HTERT RPE-1 (cell line): ENCODE measurements around the gene CCP110.
"Not testable (repeated sequence)": the region's sequence is repeated elsewhere in the genome, so short reads cannot be mapped to it uniquely, and the experiment has no call there.

ENCODE experiments used
- in situ Hi-C: fragments of 300-500 bp; cut with MboI; formaldehyde crosslinking; loops from 4 replicates; pipeline ENCODE4 v1.14.3; 2020; ENCODE audit warnings: low sequenced_read_pairs

Gene CCP110

GRCh38 chr16:19512297-19512696, 11.4 kb upstream of the CCP110 start:
- in situ Hi-C loops: no loop called here

GRCh38 chr16:19513377-19514053, 10.2 kb upstream of the CCP110 start:
- in situ Hi-C loops: no loop called here

DNA sequence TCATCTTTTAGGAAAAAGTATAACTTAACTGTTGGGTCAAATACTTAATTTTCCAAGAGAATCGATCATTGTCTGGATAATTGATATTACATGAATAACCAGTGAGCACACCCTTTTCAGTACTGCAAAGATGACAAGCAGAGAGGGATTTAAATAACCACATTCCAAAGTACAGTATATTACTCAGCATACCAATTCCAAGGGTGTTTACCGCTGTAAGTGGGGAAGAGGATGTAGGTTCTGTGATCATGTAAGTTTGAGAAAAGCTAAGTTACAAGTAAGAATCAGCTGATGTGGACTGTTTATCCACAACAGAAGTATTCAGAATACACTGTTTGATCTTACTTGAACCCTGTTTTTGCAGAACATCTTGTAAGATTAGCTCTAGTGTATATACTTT, 8.0 kb upstream of the CCP110 start:
- in situ Hi-C loops: no loop called here

GRCh38 chr16:19517424-19518089, 6.2 kb upstream of the CCP110 start:
- in situ Hi-C loops: no loop called here

- in situ Hi-C loops: no loop called here
Observed at GRCh38 chr16:19518388-19518787, 5.4 kb upstream of the CCP110 start.

GRCh38 chr16:19520861-19521331, 2.8 kb upstream of the CCP110 start:
- in situ Hi-C loops: no loop called here

DNA sequence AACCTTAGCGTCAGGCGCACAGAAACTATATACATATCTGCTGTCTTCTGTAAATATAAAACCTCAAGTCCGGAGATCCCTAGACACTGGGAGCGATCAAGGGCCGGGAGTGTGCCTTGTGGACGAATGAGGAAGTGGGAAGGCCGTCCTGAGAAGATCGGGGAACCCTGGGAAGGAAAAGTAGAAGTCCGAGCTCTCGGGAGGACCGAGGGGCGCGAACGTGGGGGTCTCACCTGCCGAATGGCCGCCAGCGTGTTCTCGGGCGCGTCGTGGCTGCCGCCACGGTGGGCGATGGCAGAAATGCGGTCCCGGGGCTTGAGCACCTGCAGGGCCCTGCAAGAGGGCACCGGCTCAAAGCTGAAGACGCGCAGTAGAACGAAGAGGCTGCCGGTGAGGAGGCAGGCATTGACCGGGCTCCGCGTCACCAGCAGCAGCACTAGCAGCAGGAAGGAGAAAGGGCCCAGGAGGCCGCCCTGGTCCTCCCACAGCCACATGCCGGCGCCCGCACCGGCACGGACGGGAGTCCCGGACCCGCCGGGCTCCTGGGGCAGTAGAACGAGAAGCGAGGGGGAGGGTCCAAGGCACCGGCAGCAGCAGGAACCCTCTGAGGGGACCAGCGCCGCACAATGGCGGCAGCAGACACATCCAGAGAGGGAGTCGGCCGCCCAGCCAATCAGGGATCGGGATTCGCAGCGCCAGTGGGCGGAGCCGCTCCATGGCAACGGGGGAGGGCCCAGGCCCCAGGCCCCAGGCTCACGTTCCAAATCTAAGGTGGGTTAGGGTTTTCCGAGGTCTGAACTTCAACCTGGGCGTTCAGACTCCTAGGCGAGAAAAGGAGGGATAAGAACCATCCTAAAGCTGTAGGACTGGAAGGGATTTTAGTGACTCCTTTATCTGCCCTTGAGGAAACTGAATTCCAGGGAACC, 2.0 kb upstream of the CCP110 start, which contains the start of gene GDE1:
TSS of gene GDE1 (minus strand) at position 628 of the 926 bp plus-strand sequence. CDS start at position 494, 134 bp downstream.
- in situ Hi-C loops: no loop called here

DNA sequence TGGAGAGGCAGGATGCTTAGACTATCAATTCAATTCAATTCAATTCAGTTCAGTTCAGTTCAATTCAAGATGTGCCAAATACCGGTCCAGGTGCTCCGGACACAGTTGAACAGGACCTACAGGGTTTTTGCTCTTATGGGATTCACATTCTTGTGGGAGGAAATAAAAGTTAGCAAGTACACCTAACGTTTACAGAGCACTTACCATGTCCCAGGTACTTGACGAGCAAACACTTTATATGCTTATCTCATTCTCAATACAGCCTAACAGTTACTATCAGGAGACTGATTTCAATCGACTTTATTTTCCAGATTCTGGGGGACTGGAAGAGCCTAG, 1.4 kb upstream of the CCP110 start:
- in situ Hi-C loops: no loop called here

DNA sequence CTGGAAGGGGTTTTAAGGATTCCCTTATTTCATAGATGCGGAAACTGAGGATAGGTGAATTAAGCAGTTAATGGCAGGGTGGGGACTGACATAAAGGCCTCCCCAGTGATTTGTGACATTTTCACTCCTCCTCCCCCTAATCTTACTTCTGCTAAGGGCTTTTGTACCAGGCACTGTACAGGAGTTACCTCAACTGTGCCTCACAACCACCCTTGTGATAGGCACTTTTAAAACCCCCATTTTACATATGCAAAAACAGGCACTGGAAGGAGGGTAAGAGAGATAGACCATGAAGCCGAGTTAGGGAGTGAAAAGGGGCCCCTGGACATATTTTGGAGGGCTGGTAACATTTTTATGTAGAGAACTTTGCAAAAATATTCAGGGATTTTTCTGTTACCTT, 982 bp upstream of the CCP110 start:
- in situ Hi-C loops: no loop called here

GRCh38 chr16:19523184-19523558, 571 bp upstream of the CCP110 start:
- in situ Hi-C loops: no loop called here

- in situ Hi-C loops: no loop called here
Observed at GRCh38 chr16:19524356-19524615, 544 bp downstream of the CCP110 start.

DNA sequence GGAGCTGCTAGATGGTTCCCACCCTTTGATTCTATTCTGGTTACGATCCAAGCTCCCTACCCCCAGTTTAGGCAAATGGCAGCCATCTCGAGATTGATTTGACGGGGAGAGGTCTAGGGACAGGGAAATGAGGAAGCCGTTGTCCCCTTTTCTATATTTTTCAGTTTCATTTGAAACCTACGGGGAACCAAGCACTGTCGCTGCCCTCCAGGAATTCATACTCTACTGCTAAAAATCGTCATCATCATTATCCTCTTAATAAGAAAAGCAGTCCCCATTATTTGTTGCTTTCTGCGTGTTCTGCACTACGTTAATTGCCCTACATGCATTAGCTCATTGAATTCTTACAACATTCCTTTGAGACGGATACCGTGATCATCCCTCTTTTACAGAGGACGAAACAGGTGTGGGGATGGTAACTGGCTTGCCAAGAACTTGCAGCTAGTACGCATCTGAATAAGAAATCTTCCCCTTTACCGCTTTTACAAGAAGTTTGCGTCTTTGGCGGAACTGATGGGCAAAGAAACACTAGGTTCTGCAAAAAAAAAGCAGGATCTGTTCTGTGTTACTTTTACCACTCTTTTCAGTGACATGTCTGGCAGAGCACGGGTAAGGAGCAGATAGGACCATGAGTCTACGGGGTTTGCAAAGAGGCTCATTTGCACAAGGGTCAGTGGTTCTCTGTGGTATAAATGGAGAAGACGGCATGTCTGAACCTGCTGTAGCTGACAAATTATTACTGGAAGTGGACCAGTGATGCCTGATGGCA, 1.1 kb downstream of the CCP110 start:
- in situ Hi-C loops: no loop called here

DNA sequence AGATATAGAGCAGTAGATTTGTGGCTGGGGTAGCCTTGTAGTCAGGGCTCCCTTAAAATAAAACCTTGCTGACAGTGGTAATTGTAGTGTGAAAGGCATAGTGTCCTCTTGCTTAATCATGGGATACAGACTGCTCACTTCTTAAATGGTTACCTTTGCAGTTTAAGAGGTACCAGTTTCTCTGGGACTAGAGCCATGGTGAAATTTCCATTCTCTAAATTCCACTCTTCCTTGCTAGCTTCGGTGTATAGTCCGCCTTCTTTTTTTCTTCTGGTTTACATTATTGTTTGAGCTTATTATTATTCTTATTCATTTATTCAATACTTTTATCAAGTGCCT, 1.6 kb downstream of the CCP110 start:
- in situ Hi-C loops: no loop called here

GRCh38 chr16:19527161-19527560, 3.4 kb downstream of the CCP110 start:
- in situ Hi-C loops: no loop called here

DNA sequence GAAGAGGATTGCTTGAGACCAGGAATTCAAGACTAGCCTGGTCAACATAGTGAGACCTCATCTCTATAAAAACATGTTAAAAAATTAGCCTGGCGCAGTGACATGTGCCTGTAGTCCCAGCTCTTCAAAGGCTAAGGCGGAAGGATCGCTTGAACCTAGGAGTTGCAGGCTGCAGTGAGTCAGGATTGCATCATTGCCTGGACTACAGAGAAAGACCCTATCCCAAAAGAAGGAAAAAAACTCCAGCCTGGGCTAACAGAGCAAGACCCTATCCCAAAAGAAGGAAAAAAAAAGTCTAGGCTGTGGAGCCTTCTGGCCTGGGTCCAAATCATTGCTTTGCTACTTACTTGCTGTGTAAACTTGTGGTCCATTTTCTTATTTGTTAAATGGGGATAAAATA, 4.9 kb downstream of the CCP110 start:
- in situ Hi-C loops: no loop called here

- in situ Hi-C loops: no loop called here
Observed at GRCh38 chr16:19532601-19533000, 8.9 kb downstream of the CCP110 start.

DNA sequence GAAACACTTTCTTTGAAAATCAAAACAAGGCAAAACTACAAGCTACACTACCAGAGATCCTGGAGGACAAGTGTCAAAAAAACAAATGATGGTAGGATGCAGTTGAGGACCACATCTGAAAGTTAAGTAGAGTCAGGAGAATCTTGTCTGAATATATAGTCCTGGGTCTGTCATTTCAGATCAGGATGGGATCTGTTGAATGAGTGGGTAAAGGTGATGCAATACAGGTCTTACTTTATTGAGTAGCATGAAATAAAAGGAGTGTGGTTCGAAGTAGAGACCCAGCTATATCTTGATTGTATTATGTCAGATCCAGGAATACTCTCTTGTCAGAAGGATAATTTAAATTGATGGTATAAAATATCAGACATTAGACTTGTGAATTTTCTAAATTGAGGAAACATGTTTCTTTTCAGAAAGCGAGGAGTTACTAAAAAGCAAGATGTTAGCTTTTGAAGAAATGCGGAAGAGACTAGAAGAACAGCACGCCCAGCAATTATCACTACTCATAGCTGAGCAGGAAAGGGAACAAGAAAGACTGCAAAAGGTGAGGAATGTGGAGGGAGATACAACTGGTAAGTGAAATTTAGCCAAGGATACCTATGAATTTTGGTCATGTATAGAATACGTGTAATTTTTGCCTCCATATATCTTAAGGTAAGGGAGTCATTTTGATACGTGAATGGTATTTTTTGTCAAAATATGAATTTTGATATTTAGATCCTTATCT, 16.7 kb downstream of the CCP110 start:
- in situ Hi-C loops: no loop called here

DNA sequence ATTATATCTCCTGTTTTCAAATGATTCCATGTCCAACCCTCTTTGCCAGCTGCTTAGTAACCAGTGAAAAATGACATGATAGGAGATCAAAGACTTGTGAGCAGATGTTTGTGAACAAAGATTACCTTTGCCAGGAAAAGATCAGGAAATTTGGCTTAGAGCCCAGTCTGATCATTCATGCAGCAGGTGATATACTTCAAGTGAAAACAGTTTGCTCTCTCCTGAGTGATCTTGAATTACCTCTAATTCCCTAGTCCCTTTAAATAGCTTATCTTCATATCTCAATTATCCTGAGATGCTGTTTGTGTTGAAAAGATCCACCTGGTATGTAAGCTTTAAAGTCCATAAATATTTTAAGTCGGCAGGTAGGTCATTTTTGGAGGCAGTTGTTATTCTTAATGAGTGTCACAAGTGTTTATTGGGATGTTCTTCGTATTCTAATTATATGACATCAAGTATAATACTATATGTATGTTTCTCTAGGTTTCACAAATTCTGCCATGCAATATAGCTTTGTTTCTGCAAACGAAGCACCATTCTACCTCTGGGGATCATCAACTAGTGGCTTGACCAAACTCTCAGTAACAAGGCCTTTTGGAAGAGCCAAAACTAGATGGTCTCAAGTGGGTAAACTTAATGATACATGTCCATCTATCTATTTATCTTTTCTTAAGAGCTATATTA, 18.5 kb downstream of the CCP110 start:
- in situ Hi-C loops: no loop called here

DNA sequence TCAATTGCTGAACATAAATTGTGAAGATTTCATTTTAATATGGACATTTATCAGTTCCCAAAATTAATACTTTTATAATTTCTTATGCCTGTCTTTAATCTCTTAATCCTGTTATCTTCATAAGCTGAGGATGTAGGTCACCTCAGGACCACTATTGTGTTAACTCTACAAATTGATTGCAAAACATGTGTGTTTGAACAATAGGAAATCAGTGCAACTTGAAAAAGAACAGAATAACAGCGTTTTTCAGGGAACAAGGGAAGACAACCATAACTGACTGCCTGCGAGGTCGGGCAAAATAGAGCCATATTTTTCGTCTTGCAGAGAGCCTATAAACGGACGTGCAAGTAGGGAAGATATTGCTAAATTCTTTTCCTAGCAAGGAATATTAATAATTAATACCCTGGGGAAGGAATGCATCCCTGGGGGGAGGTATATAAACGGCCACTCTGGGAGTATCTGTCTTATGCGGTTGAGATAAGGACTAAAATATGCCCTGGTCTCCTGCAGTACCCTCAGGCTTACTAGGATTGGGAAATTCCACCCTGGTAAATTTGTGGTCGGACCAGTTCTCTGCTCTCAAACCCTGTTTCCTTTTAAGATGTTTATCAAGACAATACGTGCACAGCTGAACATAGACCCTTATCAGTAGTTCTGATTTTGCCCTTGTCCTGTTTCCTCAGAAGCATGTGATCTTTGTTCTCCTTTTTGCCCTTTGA, 19.7 kb downstream of the CCP110 start:
- in situ Hi-C loops: not testable (repeated sequence)
